Dermis microvascular lymphatic vessel endothelial cell (primary cell): ENCODE data around the gene SIMC1. TPM values are rescaled to one million over a fixed set of nuclear protein-coding genes. Genes with fewer than 3 reads are reported as not detected.

Source experiments
- DNase-seq, 2 donors: peaks; one replicate each; pipeline versions ENCODE4 v3.0.0 to v3.0.0-alpha.2; 2010; ENCODE audit warnings: low read depth in 2 of 2
- total RNA-seq: library from RNA; depleted of rRNA; stranded (reverse); fragments of >200 nt; gene quantifications from 2 replicates; pipeline ENCODE4 v1.2.1, GENCODE V29; 2014

SIMC1 gene
- total RNA-seq, 1 donor from 2014 or later = 1.9 TPM

- DNase-seq = peak; percentile 85 to 92
These were observed 123.4 kb downstream of the SIMC1 start, which contains the start of gene KIAA1191 for GRCh38 chr5:176361437-176362232. Gene KIAA1191, minus strand, starts transcription at chr5:176361764. Its CDS starts 2,256 bp downstream, at chr5:176359508.

GRCh38 chr5:176362233-176362490, 123.9 kb downstream of the SIMC1 start:
- no peak for DNase-seq

GRCh38 chr5:176364765-176365350, 126.6 kb downstream of the SIMC1 start:
- DNase-seq = no peak

GRCh38 chr5:176365351-176366231, 127.4 kb downstream of the SIMC1 start, which contains the start of gene ARL10:
Gene ARL10, plus strand, starts transcription at chr5:176365487. Its CDS starts 77 bp downstream, at chr5:176365564.
- DNase-seq = peak in 1 of 2 donors; percentile 48

- no peak for DNase-seq
These were observed 128.1 kb downstream of the SIMC1 start for GRCh38 chr5:176366232-176366894.

- DNase-seq = no peak
These were observed 130.5 kb downstream of the SIMC1 start for GRCh38 chr5:176368726-176369125.

- no peak for DNase-seq
These were observed 131.9 kb downstream of the SIMC1 start for GRCh38 chr5:176369934-176370711.

- DNase-seq = no peak
These were observed 133.7 kb downstream of the SIMC1 start for GRCh38 chr5:176371621-176372539.

- DNase-seq = no peak
These were observed 135.0 kb downstream of the SIMC1 start for GRCh38 chr5:176373100-176373818.

- DNase-seq = no peak
These were observed 141.7 kb downstream of the SIMC1 start for GRCh38 chr5:176379881-176380280.

GRCh38 chr5:176381423-176381822, 143.2 kb downstream of the SIMC1 start:
- no peak for DNase-seq

- no peak for DNase-seq
These were observed 143.8 kb downstream of the SIMC1 start for GRCh38 chr5:176381979-176382378.

- DNase-seq = no peak
These were observed 144.5 kb downstream of the SIMC1 start for GRCh38 chr5:176382721-176383120.

GRCh38 chr5:176383248-176383905, 145.2 kb downstream of the SIMC1 start:
- DNase-seq = no peak

GRCh38 chr5:176383961-176384360, 145.7 kb downstream of the SIMC1 start:
- DNase-seq = no peak

GRCh38 chr5:176384366-176384930, 146.2 kb downstream of the SIMC1 start:
- no peak for DNase-seq

GRCh38 chr5:176384991-176385390, 146.8 kb downstream of the SIMC1 start:
- no peak for DNase-seq

GRCh38 chr5:176386491-176386890, 148.3 kb downstream of the SIMC1 start:
- no peak for DNase-seq
